H9 (cell line): Measurements from ENCODE around the gene TRPM1. TPM values are rescaled to one million over a fixed set of nuclear protein-coding genes. Genes with fewer than 3 reads are reported as not detected.

ENCODE experiments used
- DNase-seq: peaks from one replicate; pipeline ENCODE4 v3.0.0-alpha.2; 2017
- H2AFZ ChIP-seq: one replicate; pipeline ENCODE4 v1.6.1; 2013; ENCODE audit warnings: mild to moderate bottlenecking, low read length, control low read depth, moderate library complexity
- H2AK5ac ChIP-seq: 2 replicates; pipeline ENCODE4 v1.6.1; 2013; ENCODE audit warnings: low read length, control low read depth, mixed read lengths; ENCODE audit not compliant: insufficient read length
- H2BK120ac ChIP-seq: one replicate; pipeline ENCODE4 v1.6.1; 2013; ENCODE audit warnings: low read depth, mild to moderate bottlenecking, low read length, control low read depth, inconsistent platforms; ENCODE audit not compliant: poor library complexity, severe bottlenecking
- H2BK12ac ChIP-seq: 2 replicates; pipeline ENCODE4 v1.6.1; 2013; ENCODE audit warnings: low read length, control low read depth, mixed read lengths, low read depth; ENCODE audit not compliant: insufficient read length
- H2BK15ac ChIP-seq: 2 replicates; pipeline ENCODE4 v1.6.1; 2013; ENCODE audit warnings: low read depth, low read length, control low read depth
- H2BK20ac ChIP-seq: one replicate; pipeline ENCODE4 v1.6.1; 2013; ENCODE audit warnings: low read depth, mild to moderate bottlenecking, low read length, control low read depth, inconsistent platforms; ENCODE audit not compliant: poor library complexity, severe bottlenecking
- H2BK5ac ChIP-seq: 2 replicates; pipeline ENCODE4 v1.6.1; 2013; ENCODE audit warnings: low read length, control low read depth, mixed read lengths; ENCODE audit not compliant: insufficient read length
- H3K14ac ChIP-seq: 2 replicates; pipeline ENCODE4 v1.6.1; 2013; ENCODE audit warnings: low read length, control low read depth; ENCODE audit not compliant: insufficient read depth
- H3K18ac ChIP-seq: 2 replicates; pipeline ENCODE4 v1.6.1; 2013; ENCODE audit warnings: low read depth, mild to moderate bottlenecking, mixed read lengths, low read length, control low read depth; ENCODE audit not compliant: insufficient read length
- H3K23ac ChIP-seq: 2 replicates; pipeline ENCODE4 v1.6.1; 2013; ENCODE audit warnings: low read length, control low read depth, mixed read lengths, low read depth; ENCODE audit not compliant: insufficient read length
- H3K23me2 ChIP-seq: 2 replicates; pipeline ENCODE4 v1.6.1; 2013; ENCODE audit warnings: low read depth, mild to moderate bottlenecking, mixed read lengths, low read length, control low read depth; ENCODE audit not compliant: insufficient read length, poor library complexity, severe bottlenecking
- H3K27ac ChIP-seq: 2 replicates; pipeline ENCODE4 v1.5.1; 2013; ENCODE audit warnings: low read length, control low read depth, mixed read lengths, low read depth; ENCODE audit not compliant: insufficient read length
- H3K27me3 ChIP-seq: 2 replicates; pipeline ENCODE4 v1.6.1; 2013; ENCODE audit warnings: low read length, control low read depth, inconsistent platforms; ENCODE audit not compliant: insufficient read depth
- H3K4ac ChIP-seq: 2 replicates; pipeline ENCODE4 v1.6.1; 2013; ENCODE audit warnings: low read depth, mild to moderate bottlenecking, control low read depth, inconsistent platforms, low read length, moderate library complexity
- H3K4me1 ChIP-seq: 2 replicates; pipeline ENCODE4 v1.6.1; 2013; ENCODE audit warnings: low read length, control low read depth, inconsistent platforms; ENCODE audit not compliant: insufficient read depth
- H3K4me2 ChIP-seq: 2 replicates; pipeline ENCODE4 v1.6.1; 2013; ENCODE audit warnings: low read length, control low read depth, mixed read lengths; ENCODE audit not compliant: insufficient read length, insufficient read depth
- H3K56ac ChIP-seq: 2 replicates; pipeline ENCODE4 v1.6.1; 2013; ENCODE audit warnings: low read depth, mild to moderate bottlenecking, mixed read lengths, low read length, control low read depth; ENCODE audit not compliant: insufficient read length
- H3K79me1 ChIP-seq: 2 replicates; pipeline ENCODE4 v1.6.1; 2013; ENCODE audit warnings: low read depth, mild to moderate bottlenecking, moderate library complexity, low read length, control low read depth, inconsistent platforms; ENCODE audit not compliant: insufficient read depth, poor library complexity, severe bottlenecking
- H3K79me2 ChIP-seq: 2 replicates; pipeline ENCODE4 v1.6.1; 2013; ENCODE audit warnings: low read length, control low read depth, inconsistent platforms; ENCODE audit not compliant: insufficient read depth
- H3K9ac ChIP-seq: 2 replicates; pipeline ENCODE4 v1.6.1; 2013; ENCODE audit warnings: low read length, control low read depth, mixed read lengths; ENCODE audit not compliant: insufficient read length; ENCODE audit errors: extremely low read depth
- H3K9me3 ChIP-seq: one replicate; pipeline ENCODE4 v1.6.1; 2013; ENCODE audit warnings: low read depth, low read length, inconsistent platforms; ENCODE audit not compliant: control insufficient read depth
- H3T11ph ChIP-seq: one replicate; pipeline ENCODE4 v1.6.1; 2013; ENCODE audit warnings: mild to moderate bottlenecking, low read length, control low read depth, inconsistent platforms
- H4K20me1 ChIP-seq: one replicate; pipeline ENCODE4 v1.6.1; 2013; ENCODE audit not compliant: control insufficient read depth, insufficient read length, insufficient read depth
- H4K5ac ChIP-seq: 2 replicates; pipeline ENCODE4 v1.6.1; 2013; ENCODE audit warnings: low read depth, mild to moderate bottlenecking, mixed read lengths, low read length, control low read depth; ENCODE audit not compliant: insufficient read length
- H4K8ac ChIP-seq: replicated peaks from 2 replicates; pipeline ENCODE4 v1.6.1; 2013; ENCODE audit warnings: low read length, control low read depth, mixed read lengths, low read depth; ENCODE audit not compliant: insufficient read length
- H4K91ac ChIP-seq: 2 replicates; pipeline ENCODE4 v1.6.1; 2013; ENCODE audit warnings: low read depth, mild to moderate bottlenecking, moderate library complexity, mixed read lengths, low read length, control low read depth; ENCODE audit not compliant: insufficient read length
- H3K27ac Mint-ChIP-seq, 3 experiments: 2 replicates in 2 of 3; 3 replicates in 1 of 3; pipeline ENCODE4 v1.8.0; 2020 to 2021; ENCODE audit warnings: mixed read lengths in 3 of 3, mild to moderate bottlenecking in 1 of 3, moderate library complexity in 1 of 3
- H3K27me3 Mint-ChIP-seq: 2 replicates; pipeline ENCODE4 v1.8.0; 2021; ENCODE audit warnings: low read depth, mild to moderate bottlenecking, moderate library complexity, mixed read lengths
- H3K36me3 Mint-ChIP-seq, 3 experiments: 2 replicates in 2 of 3; 3 replicates in 1 of 3; pipeline ENCODE4 v1.8.0; 2020 to 2021; ENCODE audit warnings: low read depth in 3 of 3, mixed read lengths in 3 of 3; ENCODE audit not compliant: insufficient read depth in 1 of 3
- H3K4me1 Mint-ChIP-seq, 2 experiments: 2 replicates each; pipeline ENCODE4 v1.8.0; 2020; ENCODE audit warnings: mixed read lengths in 2 of 2
- H3K4me3 Mint-ChIP-seq, 2 experiments: 2 replicates in 1 of 2; 3 replicates in 1 of 2; pipeline ENCODE4 v1.8.0; 2020 to 2021; ENCODE audit warnings: mild to moderate bottlenecking in 2 of 2, mixed read lengths in 2 of 2, moderate library complexity in 1 of 2
- H3K9me3 Mint-ChIP-seq, 2 experiments: 2 replicates in 1 of 2; 3 replicates in 1 of 2; pipeline ENCODE4 v1.8.0; 2020; ENCODE audit warnings: mild to moderate bottlenecking in 2 of 2, mixed read lengths in 2 of 2, moderate library complexity in 1 of 2
- CTCF ChIP-seq: fragments of 200-600 bp; sonication (generic); conservative IDR thresholded peaks from 3 replicates; pipeline ENCODE4 v1.8.0; 2021; ENCODE audit warnings: antibody characterized with exemption, mild to moderate bottlenecking
- WGBS: extraction: QIAGEN DNeasy Blood & Tissue Kit; methylation state at CpG from one replicate; pipeline ENCODE4 v1.1.7; 2013; ENCODE audit warnings: missing lambda C conversion rate, low lambda C conversion rate, mixed read lengths; ENCODE audit not compliant: insufficient read length; ENCODE audit errors: extremely low coverage; 5-methylcytosine and 5-hydroxymethylcytosine counted together
- total RNA-seq: library from RNA; stranded (reverse); gene quantifications from 2 replicates; pipeline ENCODE4 v1.2.1, GENCODE V29; 2021

TRPM1 gene
- total RNA-seq, 1 experiment from 2014 or later: not detected

GRCh38 chr15:30992249-30992864 is 109.2 kb downstream of the TRPM1 start:
- Histone ChIP-seq H3K4me2 (peak overlapping the region; percentile 58), H3K56ac (no peak overlapping the region), H4K20me1 (no peaks in the 10 kb centered on the region), H4K5ac (no peak overlapping the region), H2BK15ac (no peak overlapping the region), H3K4ac (no peak overlapping the region), H3K4me1 (no peaks in the 10 kb centered on the region; the same call in 1 of the 2 replicates), H4K91ac (no peak overlapping the region), H2AFZ (no peak overlapping the region), H3K23me2 (peaks cover 10% of the 10 kb centered on the region), H3K27ac (no peak overlapping the region), H3K14ac (no peak overlapping the region), H4K8ac (no peak overlapping the region), H3K9ac (no peak overlapping the region), H3K27me3 (no peaks in the 10 kb centered on the region), H3K9me3 (no peaks in the 10 kb centered on the region), H3K79me2 (peaks cover 4% of the 10 kb centered on the region; the same call in 1 of the 2 replicates), H3K79me1 (no peaks in the 10 kb centered on the region), H2BK20ac (no peak overlapping the region), H3T11ph (no peak overlapping the region), H3K18ac (no peak overlapping the region), H2AK5ac (no peak overlapping the region), H2BK12ac (no peak overlapping the region), H2BK120ac (no peak overlapping the region), H3K23ac (no peak overlapping the region), H2BK5ac (no peak overlapping the region)
- no peak for TF ChIP-seq CTCF
- Mint-ChIP-seq H3K4me1 (peaks cover 19% of the 10 kb centered on the region in 2 experiments), H3K27me3 (no peaks in the 10 kb centered on the region), H3K36me3 (no peaks in the 10 kb centered on the region; a peak in 2 of 7 replicates), H3K9me3 (no peaks in the 10 kb centered on the region), H3K4me3 (peak overlapping the region; percentile 80 to 83), H3K27ac (peak overlapping the region; percentile 27 to 82 (median 42); a peak in 2 of 7 replicates)
- peak; percentile 40 for DNase-seq
- WGBS: no CpG with 5 or more reads among the region's 7 CpGs
